GM21515 (cell line): Measurements from ENCODE around the gene PRR30.
"Not testable (repeated sequence)": the region's sequence is repeated elsewhere in the genome, so short reads cannot be mapped to it uniquely, and the experiment has no call there.

Source experiments
- ATAC-seq: cut with Tn5 transposase; IDR thresholded peaks from one replicate; pipeline ENCODE4 v1.9.1; 2021; ENCODE audit not compliant: unreplicated experiment

Gene PRR30

DNA sequence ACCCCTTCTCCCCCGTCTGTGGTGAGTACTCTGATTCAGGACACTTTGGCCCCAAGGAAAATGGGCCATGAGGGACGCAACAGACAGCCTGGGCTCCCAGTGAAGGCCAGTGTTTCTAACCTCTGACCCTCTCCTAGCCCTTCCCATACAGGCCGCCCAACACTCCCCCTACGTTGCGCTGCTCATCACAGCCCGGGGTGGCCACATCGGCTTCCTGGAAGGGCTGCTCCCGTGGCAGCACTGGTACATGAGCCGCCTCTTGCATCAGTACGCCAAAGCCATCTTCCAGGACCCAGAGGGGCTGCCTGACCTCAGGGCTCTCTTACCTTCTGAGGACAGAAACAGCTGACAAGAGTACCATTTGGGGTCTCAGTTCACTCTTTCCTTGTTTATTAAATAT, 8.8 kb downstream of the PRR30 start:
- no peak for ATAC-seq

GRCh38 chr2:27128668-27129571, 10.3 kb downstream of the PRR30 start:
- no peak for ATAC-seq

DNA sequence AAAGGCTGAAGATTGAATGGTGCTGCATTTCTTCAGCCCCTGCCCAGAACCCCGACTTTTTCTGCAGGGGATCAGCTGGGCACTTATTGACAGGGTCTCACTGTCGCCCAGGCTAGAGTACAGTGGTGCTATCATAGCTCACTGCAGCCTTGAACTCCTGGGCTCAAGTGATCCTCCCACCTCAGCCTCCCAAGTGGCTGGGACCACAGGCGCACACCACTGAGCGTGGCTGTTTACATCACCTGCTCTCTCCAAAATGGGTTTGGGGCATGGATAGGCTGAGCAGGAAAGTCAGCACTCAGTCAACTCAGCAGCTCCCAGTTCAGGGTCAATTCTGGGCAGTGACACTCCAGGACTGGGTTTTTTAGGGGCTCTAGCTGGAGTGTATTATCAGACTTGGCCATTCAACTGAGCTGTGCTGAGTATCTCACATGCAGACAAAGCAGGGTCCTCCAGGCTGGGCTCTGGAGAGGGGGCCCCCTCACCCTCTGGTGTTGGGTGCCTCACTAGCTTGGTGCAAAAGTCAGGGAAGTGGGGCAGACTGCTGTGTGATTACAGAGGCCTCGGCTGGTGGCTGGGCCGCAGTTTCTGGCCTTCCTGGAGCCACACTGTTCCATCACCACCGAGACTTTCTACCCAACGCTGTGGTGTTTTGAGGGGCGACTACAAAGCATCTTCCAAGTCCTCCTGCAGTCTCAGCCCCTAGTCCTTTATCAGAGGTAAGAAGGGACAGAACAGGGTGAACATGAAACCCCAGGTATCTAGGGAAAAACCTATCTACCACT, 11.1 kb downstream of the PRR30 start:
- no peak for ATAC-seq

GRCh38 chr2:27126252-27126710, 12.9 kb downstream of the PRR30 start:
- no peak for ATAC-seq

DNA sequence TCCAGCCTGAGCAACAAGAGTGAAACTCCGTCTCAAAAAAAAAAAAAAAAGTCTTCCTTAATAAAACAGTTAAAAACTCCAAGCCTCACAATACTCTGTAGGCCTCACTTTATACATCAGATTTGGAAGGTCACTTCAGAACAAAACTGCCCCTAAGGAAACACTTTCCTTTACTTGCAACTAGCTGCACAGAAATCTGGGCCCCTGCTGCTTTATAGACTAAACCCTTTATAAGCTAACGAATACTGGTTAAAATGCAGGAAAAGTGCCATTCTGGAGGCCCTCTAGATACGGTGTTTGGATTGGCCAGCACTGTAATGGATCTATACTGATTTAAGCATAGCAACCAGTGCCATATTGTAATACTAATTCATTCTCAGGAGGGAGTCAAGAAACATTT, 14.1 kb downstream of the PRR30 start:
- ATAC-seq: no peak

DNA sequence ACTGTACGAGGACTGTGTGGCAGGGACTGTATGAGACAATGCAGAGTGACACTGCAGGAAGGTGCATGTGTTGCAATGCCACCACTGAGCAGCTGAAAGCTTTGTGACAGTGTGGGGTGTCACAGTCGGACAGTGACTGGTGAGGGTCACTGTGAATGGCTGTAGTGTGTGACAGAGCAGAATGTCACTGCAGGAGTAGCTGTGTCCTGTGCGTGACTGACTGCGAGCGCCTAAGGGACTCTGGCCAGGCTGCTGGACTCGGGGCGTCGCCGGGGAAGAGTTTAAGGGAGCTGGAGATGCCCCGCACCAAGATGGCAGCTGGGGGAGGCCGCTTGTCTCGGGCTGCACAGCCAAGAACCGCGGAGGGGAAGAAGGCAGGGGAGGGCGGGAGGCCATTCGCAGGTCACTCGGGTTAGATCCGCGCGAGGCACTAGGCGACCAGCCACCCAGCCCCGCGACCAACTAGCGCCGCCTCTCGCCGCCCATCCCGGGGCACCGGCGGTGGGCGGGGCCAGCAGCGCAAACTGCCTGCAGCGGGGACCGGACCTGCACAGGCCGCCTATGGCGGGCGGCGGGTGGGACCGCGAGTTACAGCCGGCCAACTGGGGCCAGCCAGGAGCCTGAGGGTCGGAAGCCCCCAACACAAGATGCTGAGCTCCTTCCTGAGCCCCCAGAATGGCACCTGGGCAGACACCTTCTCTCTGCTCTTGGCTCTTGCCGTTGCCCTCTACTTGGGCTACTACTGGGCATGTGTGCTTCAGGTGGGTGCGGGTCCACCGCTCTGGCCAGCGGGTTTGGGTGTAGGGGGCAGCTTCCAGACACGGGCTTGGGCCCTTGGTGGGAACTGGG, 15.7 kb downstream of the PRR30 start, which contains the start of gene ABHD1:
Gene ABHD1, plus strand, starts transcription at position 514 of the 849 bp plus-strand sequence. Its CDS starts 134 bp downstream, at position 648.
- ATAC-seq: no peak

DNA sequence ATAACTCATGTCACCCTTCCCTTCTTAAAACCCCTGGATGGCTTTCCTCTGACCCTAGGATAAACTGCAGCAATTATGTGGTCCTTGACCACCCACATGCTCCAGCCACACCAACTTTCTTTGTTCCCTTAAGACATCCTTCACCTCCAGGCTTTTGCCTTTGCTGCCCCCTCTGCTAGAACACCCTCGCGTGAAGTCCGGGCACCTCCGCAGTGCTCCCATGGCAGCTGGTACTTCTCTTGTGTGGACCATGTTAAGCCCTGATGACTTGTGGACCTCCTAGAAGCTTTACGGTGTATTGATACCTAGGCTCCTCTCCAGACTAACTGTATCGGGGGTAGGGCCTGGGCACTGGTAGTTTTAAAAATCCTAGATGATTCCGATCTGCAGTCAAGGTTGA, 16.4 kb downstream of the PRR30 start:
- no peak for ATAC-seq

DNA sequence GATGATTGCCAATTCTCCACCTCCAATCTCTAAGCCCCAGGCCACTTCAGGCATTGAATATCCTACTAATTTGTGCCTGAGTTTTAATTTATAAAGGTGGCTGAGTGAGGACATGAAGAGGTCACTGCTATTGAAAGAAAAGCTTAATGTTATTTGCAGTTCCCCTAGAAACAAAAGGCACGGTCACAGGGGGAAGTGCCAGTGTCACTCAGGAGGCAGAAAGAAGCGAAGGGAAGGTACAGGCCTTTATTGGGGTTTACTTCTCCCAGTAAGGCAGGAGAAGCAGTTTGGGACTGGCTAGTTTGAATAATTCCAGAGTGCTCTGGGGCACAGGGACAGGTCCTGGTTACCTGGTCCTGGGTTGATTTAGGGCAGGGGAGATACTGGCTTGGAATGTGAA, 17.3 kb downstream of the PRR30 start:
- ATAC-seq: no peak

GRCh38 chr2:27119330-27119670, 19.9 kb downstream of the PRR30 start:
- not testable (repeated sequence) for ATAC-seq

DNA sequence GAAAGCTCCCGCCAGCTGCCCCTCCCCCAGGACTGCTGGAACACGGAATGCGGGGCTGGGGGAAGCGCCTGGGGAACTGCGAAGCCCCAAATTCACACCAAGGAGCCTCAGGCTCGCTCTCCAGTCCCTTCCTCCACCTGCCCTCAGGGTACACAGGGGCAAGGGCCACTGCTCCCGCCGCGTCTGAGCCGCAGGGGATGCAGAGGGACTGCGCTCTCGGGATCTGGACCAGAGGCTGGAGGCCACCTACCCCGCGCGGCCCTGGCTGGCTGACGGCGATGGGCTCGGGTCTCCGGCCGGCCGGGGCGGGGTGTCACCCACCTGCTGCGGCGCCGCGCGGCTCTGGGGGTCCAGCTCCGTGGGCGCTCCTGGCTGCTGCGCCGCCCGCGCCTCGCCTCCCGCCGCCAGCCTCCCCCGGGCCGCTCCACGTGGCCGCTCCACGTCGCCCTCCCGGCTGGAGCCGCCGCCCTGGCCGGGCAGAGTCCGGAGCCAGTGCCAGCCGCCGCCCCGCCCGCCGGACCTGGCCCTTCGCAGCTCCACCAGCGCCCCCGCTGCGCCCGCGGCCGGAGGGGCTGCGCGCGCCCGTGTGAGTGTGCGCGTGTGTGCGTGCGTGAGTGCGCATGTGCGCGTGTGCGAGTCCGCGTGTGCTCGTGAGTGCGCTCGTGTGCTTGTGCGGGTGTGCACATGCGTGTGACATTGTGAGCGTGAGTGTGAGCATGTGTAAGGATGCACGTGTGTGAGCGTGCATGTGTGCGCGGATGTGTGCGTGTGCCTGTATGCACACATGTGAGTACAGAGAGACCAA, 20.5 kb downstream of the PRR30 start, which contains the start of gene CGREF1:
Gene CGREF1, minus strand, starts transcription at position 604 of the 805 bp plus-strand sequence. CDS start 14,762 bp downstream, outside the sequence.
- ATAC-seq: no peak

GRCh38 chr2:27117995-27118524, 21.1 kb downstream of the PRR30 start:
- ATAC-seq: no peak

DNA sequence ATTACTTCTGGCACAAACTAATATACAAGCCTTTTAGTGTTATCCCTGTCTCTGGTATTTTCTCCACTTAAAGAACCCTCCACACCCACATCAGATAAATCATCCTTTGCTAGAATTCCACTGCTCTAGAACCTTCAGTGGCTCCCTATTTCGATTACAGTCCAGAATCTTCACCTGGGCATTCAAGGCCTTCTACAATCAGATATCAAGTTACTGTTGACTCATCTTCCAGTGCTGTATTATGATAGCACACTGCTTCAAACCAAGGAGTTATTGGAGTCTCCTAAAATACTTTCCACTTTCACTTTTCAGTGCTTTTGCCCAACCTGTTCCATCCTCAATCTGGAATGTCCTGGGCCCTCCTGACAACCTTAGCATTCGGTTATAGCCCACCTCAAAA, 23.7 kb downstream of the PRR30 start:
- ATAC-seq: no peak

- not testable (repeated sequence) for ATAC-seq
Observed at GRCh38 chr2:27111392-27112078, 27.7 kb downstream of the PRR30 start.

DNA sequence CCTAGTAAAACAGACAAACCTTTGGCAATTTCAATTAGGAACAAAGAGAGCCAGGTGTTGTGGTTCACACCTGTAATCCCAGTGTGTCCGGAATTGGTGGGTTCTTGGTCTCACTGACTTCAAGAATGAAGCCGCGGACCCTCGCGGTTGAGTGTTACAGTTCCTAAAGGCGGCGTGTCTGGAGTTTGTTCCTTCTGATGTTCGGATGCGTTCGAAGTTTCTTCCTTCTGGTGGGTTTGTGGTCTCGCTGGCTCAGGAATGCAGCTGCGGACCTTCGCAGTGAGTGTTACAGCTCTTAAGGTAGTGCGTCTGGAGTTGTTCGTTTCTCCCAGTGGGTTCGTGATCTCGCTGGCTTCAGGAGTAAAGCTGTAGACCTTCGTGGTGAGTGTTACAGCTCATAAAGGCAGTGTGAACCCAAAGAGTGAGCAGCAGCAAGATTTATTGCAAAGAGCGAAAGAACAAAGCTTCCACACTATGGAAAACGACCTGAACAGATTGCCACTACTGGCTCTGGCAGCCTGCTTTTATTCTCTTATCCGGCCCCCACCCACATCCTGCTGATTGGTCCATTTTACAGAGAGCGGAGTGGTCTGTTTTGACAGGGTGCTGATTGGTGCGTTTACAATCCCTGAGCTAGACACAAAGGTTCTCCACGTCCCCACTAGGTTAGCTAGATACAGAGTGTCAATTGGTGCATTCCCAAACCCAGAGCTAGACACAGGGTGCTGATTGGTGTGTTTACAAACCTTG, 28.4 kb downstream of the PRR30 start:
- ATAC-seq: not testable (repeated sequence)

DNA sequence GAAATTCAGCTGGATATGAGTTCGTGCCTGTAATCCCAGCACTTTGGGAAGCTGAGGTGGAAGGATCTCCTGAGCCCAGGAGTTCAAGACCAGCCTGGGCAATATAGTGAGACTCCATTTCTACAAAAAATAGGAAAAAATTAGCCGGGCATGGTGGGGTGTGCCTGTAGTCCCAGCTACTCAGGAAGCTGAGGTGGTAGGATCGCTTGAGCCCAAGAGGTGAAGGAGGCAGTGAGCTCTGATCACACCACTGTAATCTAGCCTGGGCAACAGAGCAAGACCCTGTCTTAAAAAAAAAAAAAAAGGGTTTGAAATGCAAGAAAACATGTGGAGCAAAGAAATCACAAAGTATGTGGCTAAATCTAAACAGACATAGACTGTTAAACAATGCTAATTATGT, 30.1 kb downstream of the PRR30 start:
- ATAC-seq: no peak

GRCh38 chr2:27108221-27108620, 31.0 kb downstream of the PRR30 start:
- no peak for ATAC-seq

DNA sequence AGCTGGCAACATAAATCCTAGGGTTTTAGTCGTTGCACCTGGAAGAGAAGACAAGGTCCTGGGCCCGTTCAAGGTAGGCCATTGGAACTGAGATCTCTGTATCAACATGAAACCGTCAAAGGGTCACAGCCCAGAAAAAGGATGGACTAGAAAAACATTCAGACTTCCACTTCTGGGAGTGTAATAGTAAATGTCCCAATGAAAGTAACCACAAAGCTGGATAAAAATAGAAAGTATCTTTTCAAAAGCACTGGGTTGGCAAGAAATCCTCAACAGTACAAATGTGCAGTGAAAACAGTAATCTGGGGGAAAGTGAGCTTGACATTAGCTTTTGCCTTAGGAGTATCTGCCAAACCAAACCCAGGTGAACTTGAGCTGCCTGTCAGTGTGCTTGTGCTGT, 33.2 kb downstream of the PRR30 start:
- ATAC-seq: no peak

GRCh38 chr2:27102329-27102728, 36.9 kb downstream of the PRR30 start:
- ATAC-seq: no peak

DNA sequence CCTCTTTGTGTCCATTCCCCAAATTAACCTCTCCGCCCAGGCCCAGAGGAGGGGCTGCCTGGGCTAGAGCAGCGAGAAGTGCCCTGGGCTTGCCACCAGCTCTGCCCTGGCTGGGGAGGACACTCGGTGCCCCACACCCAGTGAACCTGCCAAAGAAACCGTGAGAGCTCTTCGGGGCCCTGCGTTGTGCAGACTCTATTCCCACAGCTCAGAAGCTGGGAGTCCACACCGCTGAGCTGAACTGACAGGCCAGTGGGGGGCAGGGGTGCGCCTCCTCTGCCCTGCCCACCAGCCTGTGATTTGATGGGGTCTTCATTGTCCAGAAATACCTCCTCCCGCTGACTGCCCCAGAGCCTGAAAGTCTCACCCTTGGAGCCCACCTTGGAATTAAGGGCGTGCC, 39.2 kb downstream of the PRR30 start:
- ATAC-seq: no peak
